ENCODE data around the gene ATXN10. TPM values are rescaled to one million over a fixed set of nuclear protein-coding genes. Genes with fewer than 3 reads are reported as not detected.

ATXN10 gene
- total and polyA plus RNA-seq, 11 donors, result 55.0 to 192 (median 149) TPM

GRCh38 chr22:45649809-45650208, 21.8 kb upstream of the ATXN10 start:
- TF ChIP-seq CTCF (IDR thresholded peaks at IDR 0.05), result no peak
- TF ChIP-seq POLR2A (IDR thresholded peaks at IDR 0.05), result no peak
- H3K4me1 ChIP-seq, result peaks cover 0 to 9% (median 3%) of the 10 kb centered on the region in 12 donors
- H3K4me3 ChIP-seq, result no peak overlapping the region
- no peaks in the 10 kb centered on the region for H3K36me3 ChIP-seq
- DNase-seq, result no peak
- peaks cover 0 to 31% (median 9%) of the 10 kb centered on the region in 9 donors for H3K27me3 ChIP-seq
- no peak overlapping the region for H3K27ac ChIP-seq
- 83 to 93% (median 88%) methylated on average over 3 to 6 of the region's 6 CpGs for WGBS, 4 donors
- H3K9me3 ChIP-seq, result no peaks in the 10 kb centered on the region
- no peak for ATAC-seq
- intact Hi-C loops (cut with DNase I), result loop anchor here in 9 of 10 donors (5.0 to 10.0 kb wide), 6 partner anchors 73 to 465 kb away; no protein-coding TSS in a partner anchor

GRCh38 chr22:45650721-45651120, 20.9 kb upstream of the ATXN10 start:
- TF ChIP-seq POLR2A (IDR thresholded peaks at IDR 0.05) (no peak), CTCF (IDR thresholded peaks at IDR 0.05) (no peak)
- H3K27me3 ChIP-seq, result peaks cover 0 to 24% (median 2%) of the 10 kb centered on the region in 9 donors
- no peak overlapping the region for H3K27ac ChIP-seq
- H3K9me3 ChIP-seq, result no peaks in the 10 kb centered on the region
- DNase-seq (no peak), ATAC-seq (no peak)
- no peak overlapping the region for H3K4me3 ChIP-seq
- no peaks in the 10 kb centered on the region for H3K36me3 ChIP-seq
- intact Hi-C loops (cut with DNase I), result loop anchor here in 1 of 10 donors (10.0 kb wide), 1 partner anchor 184 kb away; no protein-coding TSS in a partner anchor
- peaks cover 0 to 3% (median 0%) of the 10 kb centered on the region in 12 donors for H3K4me1 ChIP-seq
- 85 to 94% (median 91%) methylated on average over 12 of the region's 12 CpGs for WGBS, 4 donors

- intact Hi-C loops (cut with DNase I), result loop anchor here in 1 of 10 donors (10.0 kb wide), 1 partner anchor 183 kb away; no protein-coding TSS in a partner anchor
- Histone ChIP-seq H3K4me3 (no peak overlapping the region), H3K9me3 (no peaks in the 10 kb centered on the region), H3K4me1 (no peaks in the 10 kb centered on the region), H3K27ac (no peak overlapping the region), H3K36me3 (no peaks in the 10 kb centered on the region), H3K27me3 (peaks cover 0 to 11% (median 0%) of the 10 kb centered on the region in 9 donors)
- TF ChIP-seq POLR2A (IDR thresholded peaks at IDR 0.05), result no peak
- no peak for TF ChIP-seq CTCF (IDR thresholded peaks at IDR 0.05)
- no peak for DNase-seq
- no peak for ATAC-seq
- 85 to 93% (median 89%) methylated on average over 11 of the region's 11 CpGs for WGBS, 4 donors
Observed at GRCh38 chr22:45651931-45652528, 19.6 kb upstream of the ATXN10 start.

GRCh38 chr22:45656577-45656976, 15.1 kb upstream of the ATXN10 start:
- intact Hi-C loops (cut with DNase I), result loop anchor here in 1 of 10 donors (10.0 kb wide), 1 partner anchor 178 kb away; no protein-coding TSS in a partner anchor
- Histone ChIP-seq H3K36me3 (no peaks in the 10 kb centered on the region), H3K9me3 (no peaks in the 10 kb centered on the region), H3K27ac (no peak overlapping the region), H3K27me3 (peaks cover 0 to 3% (median 0%) of the 10 kb centered on the region in 9 donors), H3K4me3 (no peak overlapping the region), H3K4me1 (no peaks in the 10 kb centered on the region)
- no peak for TF ChIP-seq POLR2A (IDR thresholded peaks at IDR 0.05)
- no peak for TF ChIP-seq CTCF (IDR thresholded peaks at IDR 0.05)
- ATAC-seq (no peak), DNase-seq (no peak)
- WGBS, 4 donors, result 92 to 96% (median 95%) methylated on average over 2 of the region's 2 CpGs
